Stimulated activated CD8-positive, alpha-beta memory T cell treated with anti-CD3 and anti-CD28 coated beads, Interleukin-2, amount 100 ng/mL, for 48 hours (primary cell): ENCODE measurements around the gene HEATR5A.

Source experiments
- DNase-seq, 2 donors: peaks; one replicate each; pipeline ENCODE4 v3.0.0-alpha.2; 2020; ENCODE audit warnings: low read depth in 2 of 2

Gene HEATR5A

DNA sequence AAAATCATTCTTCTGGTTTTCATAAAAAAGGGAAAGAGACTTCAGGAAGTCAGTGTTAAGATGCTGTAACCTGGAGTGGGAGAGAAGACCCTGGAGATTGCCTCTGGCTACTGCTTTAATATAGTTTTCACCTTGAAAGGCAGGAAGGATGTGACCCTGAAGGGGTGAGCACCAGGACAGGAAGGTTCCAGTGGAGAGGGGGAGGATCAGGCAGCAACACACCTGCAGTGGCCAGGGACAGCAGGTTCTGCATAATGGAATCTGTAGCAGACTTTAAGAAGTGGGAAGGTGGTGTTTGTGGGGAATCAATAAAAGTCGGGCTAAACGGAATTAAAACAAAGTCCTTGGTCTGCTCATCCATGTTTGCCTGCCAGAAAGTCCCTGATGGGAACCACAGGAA is 6.3 kb upstream of the HEATR5A start:
- DNase-seq = no peak

DNA sequence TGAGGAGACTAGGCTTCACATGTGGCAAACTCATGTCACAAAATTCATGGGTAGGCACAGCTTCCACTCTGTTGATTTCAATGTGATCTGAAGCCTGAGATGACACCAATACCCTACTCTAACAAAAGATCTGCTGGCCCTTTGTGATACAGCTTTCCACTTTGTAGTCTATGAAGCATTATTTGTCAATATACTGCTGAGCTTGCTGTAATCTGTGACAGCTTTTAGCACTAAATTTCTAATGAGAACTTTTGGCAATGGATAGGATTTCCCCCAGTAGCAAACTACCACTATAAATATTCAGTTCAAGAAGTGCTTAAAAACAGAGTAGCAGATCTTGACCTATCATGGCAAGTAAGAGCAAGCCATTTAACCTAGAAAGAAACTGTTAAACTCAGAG is 5.6 kb upstream of the HEATR5A start:
- DNase-seq = no peak

DNA sequence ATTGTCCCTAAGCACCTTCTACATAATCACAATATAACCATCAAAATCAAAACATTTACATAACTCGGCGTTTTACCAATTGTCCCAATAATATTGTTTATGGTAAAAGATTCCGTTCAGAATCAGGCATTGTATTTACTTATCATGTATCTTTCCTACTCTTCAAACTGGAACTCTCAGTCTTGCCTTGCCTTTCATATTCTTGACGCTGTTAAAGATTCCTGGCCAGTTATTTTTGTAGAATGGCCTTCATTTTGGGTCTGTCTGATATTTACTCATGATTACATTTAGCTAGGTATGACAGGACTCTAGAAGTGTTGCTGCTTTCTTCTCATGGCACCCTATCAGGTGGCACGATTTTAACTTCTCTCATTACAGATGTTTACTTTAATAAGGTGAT is 850 bp upstream of the HEATR5A start:
- DNase-seq = no peak

DNA sequence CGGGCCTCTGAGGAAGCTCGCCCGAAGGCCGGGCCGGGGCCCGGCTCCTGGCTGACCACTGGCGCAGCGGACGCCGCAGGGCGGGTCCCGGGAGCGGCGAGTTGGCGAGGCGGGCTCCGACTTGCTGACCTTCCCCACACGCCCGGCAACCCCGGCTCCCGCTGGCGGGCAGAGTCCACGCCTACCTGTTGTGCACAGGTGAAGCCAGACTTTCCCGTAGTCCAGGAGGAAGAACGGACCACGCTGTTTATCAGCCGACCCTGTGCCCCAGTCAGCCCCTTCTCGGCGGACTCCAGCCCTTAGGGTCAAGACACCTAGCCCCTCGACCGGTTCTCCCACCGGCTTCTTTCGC is 407 bp downstream of the HEATR5A start:
- peak in 1 of 2 donors; percentile 2 for DNase-seq

DNA sequence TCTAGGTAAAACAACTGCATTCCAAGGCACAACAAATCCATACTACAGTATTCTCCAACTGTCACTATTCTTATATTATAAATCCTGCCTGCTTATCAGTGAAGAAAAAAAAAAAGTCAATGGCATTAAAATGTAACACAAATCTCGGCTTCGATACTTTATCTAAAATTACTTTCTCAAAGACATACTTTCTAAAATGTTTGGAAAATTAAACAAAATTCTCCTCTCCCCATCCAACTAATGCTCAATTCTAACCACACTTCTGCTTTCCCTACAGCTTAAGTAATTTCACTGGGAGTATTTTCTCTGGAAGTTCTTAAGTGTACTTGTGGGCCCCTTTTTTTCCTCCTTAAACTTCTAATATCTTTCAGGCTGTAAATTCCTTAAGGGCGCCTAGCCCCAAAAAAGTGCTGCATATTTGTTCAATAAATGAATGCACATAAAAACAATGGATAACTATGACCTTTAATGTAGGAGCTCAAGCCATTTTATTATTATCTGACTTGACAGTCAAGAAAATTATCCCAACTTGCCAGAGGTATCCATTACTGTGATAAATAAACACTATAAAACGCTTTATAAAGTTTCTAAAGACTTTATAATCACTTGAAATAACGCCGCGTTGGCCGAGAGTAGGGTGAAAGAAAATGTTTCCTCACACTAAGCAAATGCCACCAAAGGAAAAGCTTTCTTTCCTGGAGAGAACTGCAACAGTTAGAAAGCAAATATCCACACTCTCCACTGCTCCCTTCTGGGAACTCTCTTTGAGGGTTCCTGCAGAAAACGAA is 977 bp downstream of the HEATR5A start:
- DNase-seq = no peak

DNA sequence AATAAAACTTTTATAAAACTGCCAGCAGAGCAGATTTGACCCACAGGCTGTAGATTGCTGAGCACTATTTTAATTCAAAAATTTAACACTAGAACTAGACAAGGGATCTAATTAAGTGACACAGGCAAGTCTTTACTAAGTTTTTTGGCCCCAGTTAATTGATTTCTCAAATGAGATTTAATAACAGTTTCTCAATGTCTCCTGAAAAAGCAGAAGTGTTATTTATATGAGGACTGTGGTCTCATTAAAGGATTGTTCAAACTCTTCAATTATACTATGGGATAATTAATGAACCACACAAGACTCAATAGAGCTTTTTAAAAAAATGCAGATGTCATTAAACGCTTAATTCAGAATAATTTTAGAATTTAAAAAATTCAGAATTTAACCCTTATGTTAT is 1.9 kb downstream of the HEATR5A start:
- DNase-seq = no peak

DNA sequence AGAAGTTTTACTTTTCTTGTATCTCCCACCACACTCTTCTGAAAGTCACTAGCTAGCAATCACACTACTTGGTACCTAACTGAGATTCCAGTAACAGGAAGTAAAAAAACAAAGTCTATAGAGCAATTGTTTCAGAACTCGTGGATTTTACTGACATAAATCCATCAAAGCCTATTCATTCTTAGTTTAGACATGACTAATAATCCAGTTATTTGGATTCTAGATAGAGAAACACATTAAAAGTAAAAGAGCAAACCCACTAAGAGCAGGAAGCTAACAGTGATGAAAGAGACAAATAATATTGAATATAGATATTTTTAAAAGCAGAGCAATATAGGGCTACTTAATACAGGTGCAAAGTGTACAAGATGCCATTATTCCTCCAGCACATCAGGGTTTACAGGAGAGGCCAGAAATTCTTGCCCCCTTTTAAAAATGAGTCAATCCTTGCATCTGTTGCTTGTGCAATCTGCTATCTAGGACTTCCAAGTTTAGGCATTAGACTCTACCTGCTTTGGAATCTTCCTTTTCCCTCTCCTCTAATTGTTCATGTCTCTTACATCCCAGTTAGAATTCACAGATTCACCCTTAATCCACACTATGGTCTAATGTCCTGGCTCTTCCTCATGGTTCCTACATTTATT is 6.0 kb downstream of the HEATR5A start:
- no peak for DNase-seq

DNA sequence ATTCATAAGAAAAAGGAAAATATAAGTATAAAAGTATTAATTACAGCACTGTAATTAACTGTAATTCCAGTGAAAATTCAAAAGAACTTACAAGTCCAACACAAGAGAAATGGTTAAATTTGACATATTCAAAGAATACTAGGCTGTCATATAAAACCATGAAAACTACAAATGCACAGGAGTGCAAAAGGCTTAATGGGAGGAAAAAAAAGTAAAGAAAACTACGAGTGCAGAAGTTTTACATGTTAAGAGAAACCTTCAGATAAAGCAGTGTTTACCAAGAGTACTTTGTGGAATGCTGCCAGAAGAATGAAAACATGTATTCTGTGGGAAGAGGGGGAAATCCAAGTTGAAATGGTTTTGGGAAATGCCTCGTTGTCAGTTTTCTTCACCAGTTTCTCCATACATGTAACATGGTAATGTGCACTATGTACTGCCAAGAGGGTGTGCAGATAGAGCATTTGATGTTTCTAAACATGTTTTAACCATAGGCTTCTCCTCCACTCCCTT is 9.1 kb downstream of the HEATR5A start:
- DNase-seq = no peak

DNA sequence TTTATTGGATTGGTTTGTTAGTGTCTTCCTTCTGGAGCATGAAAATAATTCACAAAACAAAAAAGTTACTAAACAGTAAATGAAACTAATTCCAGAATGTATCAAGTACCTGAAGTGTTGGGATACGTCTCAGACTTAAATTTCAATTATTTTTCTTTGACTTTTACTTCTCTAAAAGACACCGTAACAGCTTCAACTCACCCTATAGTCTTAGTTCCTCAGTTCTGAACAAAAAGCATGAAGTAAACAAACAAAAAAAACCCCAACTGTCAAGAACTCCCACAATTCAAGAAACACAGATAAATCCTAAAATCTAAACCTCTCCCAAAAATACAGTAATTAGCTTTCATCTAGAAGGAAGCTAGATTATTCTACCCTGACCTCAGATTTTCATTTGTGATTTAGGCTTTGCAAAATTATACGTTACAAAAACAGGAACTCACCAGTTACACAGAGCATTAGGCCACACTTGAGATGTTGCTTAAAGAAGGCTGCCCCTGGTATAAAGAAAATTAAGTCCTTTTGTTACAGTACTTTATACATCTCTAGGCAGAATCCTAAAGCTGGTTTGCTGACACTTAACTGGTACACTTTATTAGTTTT is 10.2 kb downstream of the HEATR5A start:
- DNase-seq = no peak

DNA sequence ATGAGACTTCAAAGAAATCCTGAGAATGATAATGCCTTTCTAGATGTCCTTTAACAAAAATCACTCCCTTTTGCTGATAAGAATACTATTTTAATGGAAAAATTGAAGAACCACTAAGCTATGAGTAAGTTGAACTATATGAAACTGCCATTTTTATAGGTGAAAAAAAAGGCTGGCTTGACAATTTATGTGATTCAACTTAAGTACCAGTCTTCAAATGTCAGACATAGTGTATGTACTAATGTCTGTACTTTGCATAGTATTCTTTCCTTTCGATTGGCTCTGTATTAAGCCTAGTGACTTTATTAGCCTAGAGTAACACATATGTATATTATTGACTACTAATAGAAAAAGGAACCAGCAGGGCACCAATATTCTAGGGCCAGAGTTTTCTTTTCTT is 11.9 kb downstream of the HEATR5A start:
- DNase-seq = no peak

DNA sequence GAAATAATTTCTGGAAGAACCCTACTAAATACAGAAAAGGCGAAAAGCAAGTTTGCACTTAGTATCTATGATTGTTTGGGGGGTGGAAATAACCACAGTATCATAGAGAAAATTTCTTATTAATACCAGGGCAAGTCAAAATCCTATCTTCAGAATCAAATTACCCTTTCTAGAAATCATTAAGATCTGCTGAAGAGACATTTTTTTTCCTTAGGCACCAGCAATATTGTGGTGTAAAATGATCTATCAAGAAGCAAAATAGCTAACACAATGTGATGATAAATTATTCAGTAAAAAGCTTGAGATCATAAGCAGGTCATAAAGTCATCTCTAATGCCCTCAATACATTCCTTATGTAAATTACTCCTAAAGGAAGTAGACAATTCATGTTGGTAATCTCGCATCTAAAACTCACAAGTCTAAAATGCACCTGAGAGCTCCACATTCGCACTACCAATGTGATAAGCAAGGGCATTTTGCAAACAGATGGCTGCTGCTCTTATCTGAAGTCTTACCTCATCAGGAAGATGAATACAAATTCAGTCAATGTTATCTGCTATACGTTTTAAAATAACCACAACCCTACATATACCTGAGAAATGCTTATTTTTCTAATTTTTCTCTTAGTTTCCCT is 14.6 kb downstream of the HEATR5A start:
- no peak for DNase-seq

DNA sequence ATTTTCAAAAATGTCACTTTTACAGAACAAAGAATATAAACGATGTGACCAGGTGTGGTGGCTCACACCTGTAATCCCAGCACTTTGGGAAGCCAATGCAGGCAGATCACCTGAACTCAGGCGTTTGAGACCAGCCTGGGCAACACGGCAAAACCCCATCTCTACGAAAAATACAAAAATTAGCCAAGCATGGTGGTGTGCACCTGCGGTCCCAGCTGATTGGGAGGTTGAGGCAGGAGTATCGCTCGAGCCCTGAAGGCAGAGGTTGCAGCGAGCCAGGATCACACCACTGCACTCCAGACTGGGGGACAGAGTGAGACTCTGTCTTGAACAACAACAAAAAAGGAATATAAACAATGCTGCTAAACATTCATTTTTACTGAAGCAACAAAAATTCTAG is 15.2 kb downstream of the HEATR5A start:
- DNase-seq = no peak

DNA sequence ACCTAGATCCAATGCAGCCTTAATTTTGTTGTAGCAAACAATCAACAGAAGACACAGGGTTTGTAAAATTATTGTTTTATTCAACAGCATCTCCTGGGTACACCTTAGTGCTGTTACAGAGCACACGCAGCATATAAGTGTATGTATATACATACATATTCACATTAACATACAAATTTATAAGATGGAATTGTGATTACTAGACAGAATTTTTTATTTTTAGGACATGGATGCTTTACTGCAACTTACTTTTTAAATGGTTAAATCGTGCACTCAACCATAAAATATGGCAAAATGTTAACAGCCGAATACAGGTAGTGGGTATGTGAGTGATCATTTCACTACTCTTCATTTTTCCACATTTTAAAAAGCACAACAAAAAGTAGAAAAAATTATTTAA is 16.6 kb downstream of the HEATR5A start:
- no peak for DNase-seq

DNA sequence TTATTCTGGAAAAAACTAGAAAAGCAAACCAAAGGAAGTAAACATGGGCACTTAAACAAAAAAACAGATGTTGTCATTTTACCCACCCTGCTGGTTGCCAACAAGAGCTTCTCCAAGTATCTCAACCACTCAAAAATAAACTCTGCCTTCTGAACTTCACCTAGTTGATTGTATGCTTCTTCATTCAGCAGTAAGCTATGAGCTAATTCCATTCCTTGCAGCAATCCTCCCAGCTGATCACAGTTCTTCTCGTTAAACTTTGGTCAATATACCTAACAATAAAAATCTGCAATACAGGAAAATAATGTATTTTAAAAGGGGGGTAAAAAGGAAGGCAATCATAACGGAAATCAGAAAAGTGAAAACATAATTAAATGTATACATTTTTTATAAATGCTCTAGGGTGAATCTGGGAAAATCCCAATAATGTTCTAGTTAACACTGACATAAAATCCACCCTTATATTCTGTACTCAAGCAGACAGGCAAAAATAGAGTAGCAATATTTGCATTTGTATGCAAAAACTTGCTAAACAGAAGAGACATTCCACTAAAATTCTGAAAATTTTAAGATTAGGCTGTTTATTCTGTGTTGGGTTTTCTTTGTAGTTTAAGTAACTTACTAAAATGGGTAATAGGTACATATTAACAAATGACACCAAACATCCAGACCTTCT is 17.4 kb downstream of the HEATR5A start:
- DNase-seq = no peak

DNA sequence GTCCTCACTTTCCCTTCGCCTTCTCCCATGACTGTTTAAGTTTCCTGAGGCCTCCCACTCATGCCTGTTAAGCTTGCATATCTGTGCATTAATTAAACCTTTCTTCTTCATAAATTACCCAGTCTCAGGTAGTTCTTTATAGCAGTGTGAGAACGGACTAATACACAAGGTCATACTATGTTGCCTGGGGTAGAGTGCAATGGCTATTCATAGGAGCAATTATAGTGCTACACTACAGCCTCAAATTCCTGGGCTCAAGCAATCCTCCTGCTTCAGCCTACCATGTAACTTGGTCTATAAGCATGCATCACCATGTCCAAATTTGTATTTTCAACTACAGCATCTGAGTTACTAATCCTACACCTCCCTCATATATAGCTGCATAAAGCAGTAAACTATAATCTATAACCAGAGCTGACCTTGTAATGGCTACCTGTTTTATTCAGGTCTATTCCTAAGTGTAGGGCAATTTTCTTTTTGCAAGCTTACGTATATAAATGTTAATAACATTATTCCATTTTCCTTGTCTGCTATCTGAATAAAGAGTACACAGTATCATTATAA is 18.9 kb downstream of the HEATR5A start:
- DNase-seq = no peak

DNA sequence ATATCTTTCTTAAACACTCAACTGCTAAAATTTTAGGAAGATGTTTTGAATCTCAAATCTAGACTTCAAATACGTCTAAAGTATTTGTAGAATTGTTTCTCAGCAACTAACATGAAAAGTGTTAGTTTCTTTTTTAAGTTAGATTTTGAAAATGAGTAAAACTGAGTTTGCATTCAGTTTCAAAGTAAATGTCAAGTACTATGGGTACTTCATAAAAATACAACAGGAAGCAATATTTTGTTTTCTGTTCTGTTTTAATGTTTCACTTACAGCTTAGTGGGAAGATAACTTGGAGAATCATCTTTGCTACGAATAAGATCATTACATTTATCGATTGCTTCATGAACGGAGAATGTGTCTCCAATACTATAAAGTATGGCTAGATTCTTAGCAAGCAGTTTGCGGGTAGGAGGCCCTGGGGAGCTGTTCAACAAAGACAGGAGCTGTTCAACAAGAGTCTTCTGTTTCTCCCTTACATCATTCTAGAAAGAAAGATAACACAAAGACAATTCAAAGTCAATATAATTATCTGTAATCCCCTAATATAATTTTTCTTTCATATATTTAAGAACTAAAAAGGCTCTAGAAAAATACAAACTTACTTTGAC is 20.2 kb downstream of the HEATR5A start:
- DNase-seq = no peak

DNA sequence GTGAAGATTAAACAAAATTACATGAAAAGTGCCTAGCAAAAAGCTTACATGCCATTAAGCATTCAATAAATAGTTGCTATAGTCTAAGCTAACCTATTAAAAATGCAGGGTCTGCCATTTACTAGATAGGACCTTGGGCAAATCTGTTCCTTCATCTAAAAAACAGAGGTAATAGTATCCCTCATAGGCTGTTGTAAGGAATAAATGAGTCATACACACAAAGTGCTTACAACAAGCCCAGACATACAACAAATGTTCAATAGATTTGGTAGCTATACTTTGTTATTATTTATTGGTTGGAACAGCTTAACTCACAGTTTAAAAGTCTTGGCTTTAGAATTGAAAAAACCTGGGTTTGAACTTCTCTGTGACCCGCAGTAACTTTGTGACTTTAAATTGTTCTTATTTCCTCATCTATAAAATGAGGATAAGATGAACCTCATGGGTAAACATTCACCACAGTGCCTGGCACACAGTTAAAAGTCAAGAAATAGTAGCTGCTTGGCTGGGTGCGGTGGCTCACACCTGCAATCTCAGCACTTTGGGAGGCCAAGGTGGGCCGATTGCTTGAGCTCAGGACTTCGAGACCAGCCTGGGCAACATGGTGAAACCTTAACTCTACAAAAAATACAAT is 24.7 kb downstream of the HEATR5A start:
- no peak for DNase-seq

DNA sequence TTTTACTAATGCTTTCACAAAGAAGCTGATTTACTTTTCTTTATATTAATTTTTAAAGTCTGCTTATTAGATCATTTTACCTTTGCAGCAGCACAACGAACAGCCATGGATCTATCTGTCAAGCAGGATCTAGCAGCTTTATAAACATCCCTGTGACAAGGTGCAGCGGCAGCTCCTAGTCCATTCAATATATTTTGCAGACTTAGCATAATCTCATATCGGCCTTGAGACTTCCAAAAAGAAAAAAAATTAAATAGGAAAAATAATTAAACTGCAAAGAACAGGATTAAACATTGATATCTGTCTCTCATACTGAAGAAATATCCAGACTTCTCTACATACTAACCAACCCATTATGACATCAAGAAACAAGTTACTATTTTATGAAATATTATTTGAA is 25.2 kb downstream of the HEATR5A start:
- DNase-seq = no peak

DNA sequence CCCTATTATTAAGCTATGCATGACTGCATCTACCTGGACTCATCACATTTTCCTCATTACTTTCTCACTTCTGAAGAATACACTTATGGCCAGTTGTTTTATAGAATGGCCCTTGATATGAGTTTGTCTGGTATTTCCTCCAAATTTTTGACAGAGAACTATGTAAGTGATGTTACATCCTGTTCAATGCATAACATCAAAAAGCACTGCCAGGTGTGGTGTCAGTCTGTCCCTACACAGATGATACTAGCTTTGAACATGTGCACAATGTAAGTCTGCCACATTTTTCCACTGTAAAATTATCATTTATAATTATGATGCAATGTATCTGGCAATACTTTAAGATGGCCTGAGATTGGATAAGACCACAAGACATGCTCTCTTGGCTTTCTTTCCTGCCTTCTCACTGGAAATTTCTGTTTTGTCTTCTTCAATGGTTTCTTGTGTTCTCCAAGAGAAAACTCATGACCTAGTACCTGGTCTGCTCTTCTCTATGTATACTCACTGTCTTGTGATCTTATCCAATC is 28.3 kb downstream of the HEATR5A start:
- no peak for DNase-seq

DNA sequence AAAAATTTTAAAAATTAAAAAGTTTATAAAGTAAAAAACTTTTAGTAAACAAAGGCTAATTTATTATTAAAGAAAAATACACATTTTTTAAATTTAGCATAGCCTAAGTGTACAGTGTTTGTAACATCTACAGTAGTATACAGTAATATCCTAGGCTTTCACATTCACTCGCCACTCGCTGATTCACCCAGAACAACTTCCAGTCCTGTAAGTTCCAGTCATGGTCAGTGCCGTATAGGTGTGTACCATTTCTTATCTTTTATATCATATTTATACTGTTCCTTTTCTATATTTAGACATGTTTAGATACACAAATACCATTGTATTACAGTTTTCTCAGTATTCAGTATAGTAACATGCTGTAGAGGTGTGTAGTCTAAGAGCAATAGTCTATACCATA is 28.9 kb downstream of the HEATR5A start:
- DNase-seq = no peak

DNA sequence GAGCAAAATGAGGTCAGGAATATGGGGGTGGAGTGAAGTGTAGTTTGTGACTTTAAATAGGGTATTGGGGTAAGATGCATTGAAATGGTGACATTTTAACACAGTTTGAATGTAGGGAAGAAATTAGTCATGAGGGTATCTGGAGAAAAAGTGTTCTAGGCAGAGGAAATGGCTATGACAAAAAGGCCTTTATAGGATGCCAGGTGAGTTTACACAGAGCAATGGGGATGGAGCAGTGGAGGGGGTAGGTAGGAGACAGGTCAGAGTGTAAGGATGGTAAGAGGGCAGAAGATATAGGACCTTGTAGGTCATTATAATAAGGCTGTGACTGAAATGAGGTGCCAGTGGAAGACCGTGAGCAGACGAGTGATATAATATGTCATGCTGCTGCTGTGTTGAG is 30.4 kb downstream of the HEATR5A start:
- no peak for DNase-seq
